Measurements from ENCODE around the gene NXT1.

DNA sequence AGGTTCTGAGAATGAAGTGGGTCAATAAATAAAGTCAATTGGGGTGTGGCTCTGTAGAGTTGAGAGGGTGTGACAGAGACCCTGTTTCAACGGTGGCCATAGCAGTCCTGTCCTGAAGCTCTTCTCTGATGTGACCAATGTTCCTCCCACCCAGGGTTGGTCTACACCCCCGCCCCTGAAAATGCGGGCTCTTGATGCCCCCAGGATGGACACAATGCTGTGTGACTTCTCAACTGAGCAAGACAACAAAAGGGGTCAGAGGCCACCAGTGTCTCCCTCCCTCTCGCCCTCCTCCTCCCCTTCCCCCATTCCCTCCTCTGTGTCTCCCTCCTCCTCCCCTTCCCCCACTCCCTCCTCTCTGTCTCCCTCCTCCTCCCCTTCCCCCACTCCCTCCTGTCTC, 41.7 kb upstream of the NXT1 start:
- TF ChIP-seq, protein P1, sequence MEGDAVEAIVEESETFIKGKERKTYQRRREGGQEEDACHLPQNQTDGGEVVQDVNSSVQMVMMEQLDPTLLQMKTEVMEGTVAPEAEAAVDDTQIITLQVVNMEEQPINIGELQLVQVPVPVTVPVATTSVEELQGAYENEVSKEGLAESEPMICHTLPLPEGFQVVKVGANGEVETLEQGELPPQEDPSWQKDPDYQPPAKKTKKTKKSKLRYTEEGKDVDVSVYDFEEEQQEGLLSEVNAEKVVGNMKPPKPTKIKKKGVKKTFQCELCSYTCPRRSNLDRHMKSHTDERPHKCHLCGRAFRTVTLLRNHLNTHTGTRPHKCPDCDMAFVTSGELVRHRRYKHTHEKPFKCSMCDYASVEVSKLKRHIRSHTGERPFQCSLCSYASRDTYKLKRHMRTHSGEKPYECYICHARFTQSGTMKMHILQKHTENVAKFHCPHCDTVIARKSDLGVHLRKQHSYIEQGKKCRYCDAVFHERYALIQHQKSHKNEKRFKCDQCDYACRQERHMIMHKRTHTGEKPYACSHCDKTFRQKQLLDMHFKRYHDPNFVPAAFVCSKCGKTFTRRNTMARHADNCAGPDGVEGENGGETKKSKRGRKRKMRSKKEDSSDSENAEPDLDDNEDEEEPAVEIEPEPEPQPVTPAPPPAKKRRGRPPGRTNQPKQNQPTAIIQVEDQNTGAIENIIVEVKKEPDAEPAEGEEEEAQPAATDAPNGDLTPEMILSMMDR (conservative IDR thresholded peaks at IDR 0.05 in 1 of 2, IDR thresholded peaks at IDR 0.05 in 1 of 2; ENCODE audit: low read depth in 1 of 2, low read length in 2 of 2): no peak
- TF ChIP-seq EZH2 (IDR thresholded peaks at IDR 0.05; ENCODE audit: low read length, missing control alignments): no peak
